GM19023 (cell line): ENCODE data around the gene ATG4C.

ENCODE experiments used
- ATAC-seq: cut with Tn5 transposase; IDR thresholded peaks from one replicate; pipeline ENCODE4 v1.9.1; 2021; ENCODE audit warnings: mild to moderate bottlenecking, moderate library complexity; ENCODE audit not compliant: unreplicated experiment

Gene ATG4C

GRCh38 chr1:62903522-62903921 is 119.6 kb downstream of the ATG4C start:
- ATAC-seq = no peak

- no peak for ATAC-seq
These were observed 120.3 kb downstream of the ATG4C start for GRCh38 chr1:62903982-62904855.

GRCh38 chr1:62904856-62905225 is 120.9 kb downstream of the ATG4C start:
- ATAC-seq = no peak

- no peak for ATAC-seq
These were observed 121.4 kb downstream of the ATG4C start for GRCh38 chr1:62905309-62905708.

DNA sequence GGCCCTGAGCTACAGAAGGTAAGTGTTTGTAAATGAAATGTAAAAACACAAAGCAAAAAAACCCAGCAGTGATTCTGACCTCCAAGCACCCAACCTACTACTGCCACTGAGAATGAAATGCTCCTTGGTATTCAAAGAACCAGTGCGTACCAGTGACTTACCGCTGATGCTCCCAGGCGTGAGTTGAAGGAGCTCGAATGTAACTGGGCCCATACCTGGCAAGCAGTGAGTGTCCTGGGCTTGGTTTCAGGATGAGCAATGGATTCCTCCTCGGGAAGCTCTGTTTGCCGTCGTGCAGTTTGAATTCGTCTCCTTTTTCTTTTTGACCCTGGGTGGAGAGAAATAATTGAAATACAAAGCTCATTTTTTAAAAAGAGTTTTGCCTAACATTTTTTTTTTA is 121.9 kb downstream of the ATG4C start:
- no peak for ATAC-seq

GRCh38 chr1:62906428-62906886 is 122.5 kb downstream of the ATG4C start:
- no peak for ATAC-seq

DNA sequence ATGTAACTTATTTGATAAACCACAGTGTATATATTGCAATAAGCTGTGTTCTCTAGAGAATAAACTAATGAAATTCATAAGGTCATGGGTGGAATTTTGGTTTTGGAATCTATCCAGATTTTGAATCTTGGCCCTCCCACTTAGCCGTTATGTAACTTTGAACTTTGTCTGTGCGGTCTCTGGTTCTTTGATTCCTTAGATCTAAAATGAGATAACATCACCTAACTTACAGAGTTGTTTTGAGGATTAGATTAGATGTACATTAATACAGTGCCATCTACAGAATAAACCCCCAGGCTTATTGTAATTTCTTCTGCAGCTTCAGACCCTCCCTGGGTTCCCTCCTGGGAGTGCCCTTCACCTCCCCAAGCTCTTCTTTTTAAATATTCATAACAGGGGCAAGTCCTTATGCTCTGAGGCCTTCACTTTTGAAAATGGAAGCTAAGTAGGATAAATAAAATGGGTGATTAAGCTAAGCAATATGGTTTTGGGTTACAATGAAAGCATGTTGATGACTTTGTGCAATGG is 124.3 kb downstream of the ATG4C start:
- ATAC-seq = no peak

- ATAC-seq = no peak
These were observed 128.2 kb downstream of the ATG4C start for GRCh38 chr1:62912028-62912638.
